Measurements from ENCODE around the gene CD52. TPM values are rescaled to one million over a fixed set of nuclear protein-coding genes. Genes with fewer than 3 reads are reported as not detected.

CD52 gene
- total and polyA plus RNA-seq, 2 of the 13 experiments (the other 11 are each of a cell fraction or from before 2014, with no cell fraction given) = 0.32 TPM; not detected in 1

DNA sequence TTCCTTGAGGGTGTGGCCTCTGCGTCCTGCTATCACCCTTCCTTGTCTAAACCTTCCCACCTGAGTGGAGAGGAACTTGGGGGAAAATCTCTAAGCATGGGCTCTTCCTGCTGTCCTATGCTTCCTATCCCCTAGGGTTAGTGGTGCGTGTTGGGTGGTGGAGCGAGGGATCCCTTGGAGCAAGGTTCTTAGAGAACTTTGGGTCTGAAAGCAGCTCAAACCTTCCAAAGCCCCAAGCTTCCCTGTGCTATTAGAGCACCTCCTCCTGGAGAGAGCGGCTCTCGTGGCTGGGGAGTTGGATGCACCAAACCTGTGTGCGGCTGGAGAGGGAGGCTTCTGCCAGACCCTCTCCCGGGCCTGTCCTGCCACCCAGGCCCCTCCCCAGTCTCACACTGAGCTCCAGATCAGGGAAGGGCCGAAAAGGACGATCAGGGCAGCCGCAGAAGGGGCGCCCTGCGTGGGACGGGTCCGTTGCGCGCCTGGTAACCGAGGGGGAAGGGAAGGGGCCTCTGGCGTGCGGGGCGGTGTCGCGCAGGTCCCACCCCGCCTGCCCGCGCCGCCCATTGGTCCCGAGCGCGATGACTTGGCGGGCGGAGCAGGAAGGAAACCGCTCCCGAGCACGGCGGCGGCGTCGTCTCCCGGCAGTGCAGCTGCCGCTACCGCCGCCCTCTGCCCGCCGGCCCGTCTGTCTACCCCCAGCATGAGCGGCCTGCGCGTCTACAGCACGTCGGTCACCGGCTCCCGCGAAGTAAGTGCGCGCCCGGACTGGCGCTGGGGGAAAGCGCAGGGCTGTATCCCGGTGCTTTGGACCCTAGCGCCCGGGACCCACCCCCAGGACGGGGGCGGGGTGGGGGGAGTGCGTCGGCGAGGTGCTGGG is 38.1 kb upstream of the CD52 start, which contains the start of gene SH3BGRL3 (continued):
- TF ChIP-seq CREBL2 (CRISPR knock-in tag; IDR thresholded peaks at IDR 0.05; ENCODE audit: borderline replicate concordance) = no peak
- peak; percentile 71; the same call in 1 of the 2 replicates for TF ChIP-seq CSRNP1 (CRISPR knock-in tag; IDR thresholded peaks at IDR 0.05)
- peak; percentile 31; the same call in 1 of the 2 replicates for TF ChIP-seq SP5 (CRISPR knock-in tag; IDR thresholded peaks at IDR 0.05; ENCODE audit: borderline replicate concordance, low read depth)
- TF ChIP-seq IKZF1 (IDR thresholded peaks at IDR 0.05) = no peak
- no peak for TF ChIP-seq ZNF597 (CRISPR knock-in tag; IDR thresholded peaks at IDR 0.05)
- TF ChIP-seq FOSL2 (CRISPR knock-in tag; IDR thresholded peaks at IDR 0.05) = peak; percentile 29
- peak; percentile 73 for TF ChIP-seq GATAD1 (CRISPR knock-in tag; IDR thresholded peaks at IDR 0.05)
- peak; percentile 72; the same call in 1 of the 2 replicates for TF ChIP-seq ZNF124 (CRISPR knock-in tag; IDR thresholded peaks at IDR 0.05)
- no peak for TF ChIP-seq PCBP2 (optimal IDR thresholded peaks at IDR 0.05; ENCODE audit: low read depth, low read length, poor library complexity, severe bottlenecking)
- peak; percentile 47 for TF ChIP-seq ASH2L (IDR thresholded peaks at IDR 0.05; ENCODE audit: insufficient read length, low read depth, low read length)
- peak; percentile 57; the same call in 1 of the 2 replicates for TF ChIP-seq RFXAP (CRISPR knock-in tag; IDR thresholded peaks at IDR 0.05; ENCODE audit: borderline replicate concordance)
- TF ChIP-seq SRSF9 (IDR thresholded peaks at IDR 0.05; ENCODE audit: borderline replicate concordance, insufficient read depth, low read depth, low read length, poor library complexity, severe bottlenecking) = no peak
- TF ChIP-seq ARID3A (IDR thresholded peaks at IDR 0.05; ENCODE audit: low read depth, low read length) = no peak
- TF ChIP-seq, protein P1, sequence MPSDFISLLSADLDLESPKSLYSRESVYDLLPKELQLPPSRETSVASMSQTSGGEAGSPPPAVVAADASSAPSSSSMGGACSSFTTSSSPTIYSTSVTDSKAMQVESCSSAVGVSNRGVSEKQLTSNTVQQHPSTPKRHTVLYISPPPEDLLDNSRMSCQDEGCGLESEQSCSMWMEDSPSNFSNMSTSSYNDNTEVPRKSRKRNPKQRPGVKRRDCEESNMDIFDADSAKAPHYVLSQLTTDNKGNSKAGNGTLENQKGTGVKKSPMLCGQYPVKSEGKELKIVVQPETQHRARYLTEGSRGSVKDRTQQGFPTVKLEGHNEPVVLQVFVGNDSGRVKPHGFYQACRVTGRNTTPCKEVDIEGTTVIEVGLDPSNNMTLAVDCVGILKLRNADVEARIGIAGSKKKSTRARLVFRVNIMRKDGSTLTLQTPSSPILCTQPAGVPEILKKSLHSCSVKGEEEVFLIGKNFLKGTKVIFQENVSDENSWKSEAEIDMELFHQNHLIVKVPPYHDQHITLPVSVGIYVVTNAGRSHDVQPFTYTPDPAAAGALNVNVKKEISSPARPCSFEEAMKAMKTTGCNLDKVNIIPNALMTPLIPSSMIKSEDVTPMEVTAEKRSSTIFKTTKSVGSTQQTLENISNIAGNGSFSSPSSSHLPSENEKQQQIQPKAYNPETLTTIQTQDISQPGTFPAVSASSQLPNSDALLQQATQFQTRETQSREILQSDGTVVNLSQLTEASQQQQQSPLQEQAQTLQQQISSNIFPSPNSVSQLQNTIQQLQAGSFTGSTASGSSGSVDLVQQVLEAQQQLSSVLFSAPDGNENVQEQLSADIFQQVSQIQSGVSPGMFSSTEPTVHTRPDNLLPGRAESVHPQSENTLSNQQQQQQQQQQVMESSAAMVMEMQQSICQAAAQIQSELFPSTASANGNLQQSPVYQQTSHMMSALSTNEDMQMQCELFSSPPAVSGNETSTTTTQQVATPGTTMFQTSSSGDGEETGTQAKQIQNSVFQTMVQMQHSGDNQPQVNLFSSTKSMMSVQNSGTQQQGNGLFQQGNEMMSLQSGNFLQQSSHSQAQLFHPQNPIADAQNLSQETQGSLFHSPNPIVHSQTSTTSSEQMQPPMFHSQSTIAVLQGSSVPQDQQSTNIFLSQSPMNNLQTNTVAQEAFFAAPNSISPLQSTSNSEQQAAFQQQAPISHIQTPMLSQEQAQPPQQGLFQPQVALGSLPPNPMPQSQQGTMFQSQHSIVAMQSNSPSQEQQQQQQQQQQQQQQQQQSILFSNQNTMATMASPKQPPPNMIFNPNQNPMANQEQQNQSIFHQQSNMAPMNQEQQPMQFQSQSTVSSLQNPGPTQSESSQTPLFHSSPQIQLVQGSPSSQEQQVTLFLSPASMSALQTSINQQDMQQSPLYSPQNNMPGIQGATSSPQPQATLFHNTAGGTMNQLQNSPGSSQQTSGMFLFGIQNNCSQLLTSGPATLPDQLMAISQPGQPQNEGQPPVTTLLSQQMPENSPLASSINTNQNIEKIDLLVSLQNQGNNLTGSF (CRISPR knock-in tag; IDR thresholded peaks at IDR 0.05) = no peak; the same call in 1 of the 2 replicates
- TF ChIP-seq ZNF724P (CRISPR knock-in tag; IDR thresholded peaks at IDR 0.05; ENCODE audit: borderline replicate concordance) = peak; percentile 77; the same call in 1 of the 2 replicates
- 0 out of 2 replicates have a peak, but pooled peaks have one; percentile 59 for TF ChIP-seq ZNF564 (CRISPR knock-in tag; IDR thresholded peaks at IDR 0.05)
- no peak for TF ChIP-seq ATF5 (CRISPR knock-in tag; IDR thresholded peaks at IDR 0.05; ENCODE audit: low read depth)

Measured in HepG2 (cell line).